GM23248 (cell line): ENCODE results near the gene EPB41L4B. TPM values are rescaled to one million over a fixed set of nuclear protein-coding genes. Genes with fewer than 3 reads are reported as not detected.
"Not testable (repeated sequence)": the region's sequence is repeated elsewhere in the genome, so short reads cannot be mapped to it uniquely, and the experiment has no call there.

Experiments
- DNase-seq: peaks from one replicate; pipeline ENCODE4 v3.0.0-alpha.2; 2015
- H2AFZ ChIP-seq: fragments of 200-600 bp; sonication (generic); 2 replicates; pipeline ENCODE4 v1.6.1; 2016; ENCODE audit warnings: antibody characterized with exemption
- H3F3A ChIP-seq: fragments of 200-600 bp; sonication (generic); 2 replicates; pipeline ENCODE4 v1.6.1; 2016; ENCODE audit warnings: mild to moderate bottlenecking, antibody characterized with exemption, mixed run types; ENCODE audit not compliant: insufficient read depth
- H3K27ac ChIP-seq: fragments of 200-600 bp; sonication (generic); 2 replicates; pipeline ENCODE4 v1.5.1; 2016; ENCODE audit warnings: mild to moderate bottlenecking
- H3K27me3 ChIP-seq: fragments of 200-600 bp; sonication (generic); replicated peaks from 2 replicates; pipeline ENCODE4 v1.6.1; 2016; ENCODE audit warnings: mild to moderate bottlenecking; ENCODE audit not compliant: insufficient read depth
- H3K36me3 ChIP-seq: fragments of 200-600 bp; sonication (generic); 2 replicates; pipeline ENCODE4 v1.6.1; 2016; ENCODE audit warnings: low read depth, mild to moderate bottlenecking
- H3K4me1 ChIP-seq: fragments of 200-600 bp; sonication (generic); 2 replicates; pipeline ENCODE4 v1.6.1; 2016; ENCODE audit warnings: mild to moderate bottlenecking; ENCODE audit not compliant: insufficient read depth
- H3K4me2 ChIP-seq: fragments of 200-600 bp; sonication (generic); one replicate; pipeline ENCODE4 v1.6.1; 2016; ENCODE audit warnings: mild to moderate bottlenecking; ENCODE audit not compliant: unreplicated experiment
- H3K4me3 ChIP-seq: fragments of 200-600 bp; sonication (generic); 2 replicates; pipeline ENCODE4 v1.5.1; 2016; ENCODE audit warnings: mild to moderate bottlenecking
- H3K79me2 ChIP-seq: fragments of 200-600 bp; sonication (generic); 2 replicates; pipeline ENCODE4 v1.6.1; 2016; ENCODE audit warnings: mild to moderate bottlenecking; ENCODE audit not compliant: insufficient read depth
- H3K9ac ChIP-seq: fragments of 200-600 bp; sonication (generic); 2 replicates; pipeline ENCODE4 v1.6.1; 2016; ENCODE audit warnings: mild to moderate bottlenecking
- H3K9me2 ChIP-seq: fragments of 200-600 bp; sonication (generic); 2 replicates; pipeline ENCODE4 v1.6.1; 2016; ENCODE audit warnings: mixed run types, mild to moderate bottlenecking, moderate library complexity; ENCODE audit not compliant: insufficient read depth
- H3K9me3 ChIP-seq: fragments of 200-600 bp; sonication (generic); one replicate; pipeline ENCODE4 v1.6.1; 2017; ENCODE audit warnings: low read depth
- H4K20me1 ChIP-seq: fragments of 200-600 bp; sonication (generic); 2 replicates; pipeline ENCODE4 v1.6.0; 2016; ENCODE audit not compliant: insufficient read depth
- EZH2 ChIP-seq: fragments of 200-600 bp; sonication (generic); IDR thresholded peaks from 2 replicates; pipeline ENCODE4 v1.6.1; 2018; ENCODE audit warnings: antibody characterized with exemption, mild to moderate bottlenecking; ENCODE audit not compliant: insufficient read depth, poor library complexity, severe bottlenecking
- EZH2phosphoT487 ChIP-seq: fragments of 200-600 bp; sonication (generic); IDR thresholded peaks from 2 replicates; pipeline ENCODE4 v1.6.1; 2018; ENCODE audit warnings: antibody characterized with exemption, moderate library complexity, mild to moderate bottlenecking, low read depth; ENCODE audit not compliant: insufficient read depth
- WGBS, 2 experiments: methylation state at CpG; one replicate each; pipeline ENCODE4 v1.1.6; 2015 to 2017; ENCODE audit warnings: low lambda C conversion rate in 2 of 2, low coverage in 1 of 2; ENCODE audit errors: missing lambda C conversion rate in 2 of 2; 5-methylcytosine and 5-hydroxymethylcytosine counted together
- in situ Hi-C: fragments of 300-500 bp; cut with MboI; formaldehyde crosslinking; loops from 2 replicates; pipeline ENCODE4 v1.15.0; 2020
- polyA plus RNA-seq: library from polyadenylated mRNA; unstranded; fragments of >200 nt; fragmentation: Nextera tagmentation; extraction: Ambion mirVana; gene quantifications from 2 replicates; pipeline ENCODE4 v1.2.1, GENCODE V29; 2016
- total RNA-seq: library from RNA; depleted of rRNA; stranded (reverse); fragments of >200 nt; shearing (Covaris generic); gene quantifications from 2 replicates; pipeline ENCODE4 v1.2.3, GENCODE V29; 2014

EPB41L4B gene
- total and polyA plus RNA-seq, 2 experiments from 2014 or later = 0.33 to 0.76 TPM

DNA sequence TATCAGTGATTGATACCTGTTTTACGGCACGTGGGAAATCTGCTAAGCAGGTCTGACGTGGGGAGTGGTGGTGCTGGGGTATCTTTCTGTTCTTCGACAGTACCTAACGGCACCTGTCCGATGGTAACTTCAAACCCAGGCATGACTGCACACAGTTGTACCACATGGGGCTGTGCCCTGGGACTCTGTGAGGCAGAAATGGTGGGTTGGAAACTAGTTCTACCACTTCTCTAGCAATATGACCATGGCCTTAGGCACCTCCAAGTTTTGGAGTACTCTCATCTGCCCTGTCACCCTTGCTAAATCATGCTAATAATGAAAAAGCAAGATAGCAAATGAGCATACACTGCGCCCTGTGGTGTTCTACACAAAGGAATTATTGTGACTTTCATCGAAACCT, 30.9 kb downstream of the EPB41L4B start:
- 90 to 95% methylated on average over 8 of the region's 8 CpGs for WGBS, 2 experiments
- TF ChIP-seq EZH2phosphoT487 = no peak

GRCh38 chr9:109289186-109289585, 31.7 kb downstream of the EPB41L4B start:
- in situ Hi-C loops = no loop called here
- H2AFZ ChIP-seq = no peak overlapping the region
- no peaks in the 10 kb centered on the region for H3K9me3 ChIP-seq
- no peaks in the 10 kb centered on the region for H3K79me2 ChIP-seq
- H3K4me2 ChIP-seq = no peak overlapping the region
- H3K36me3 ChIP-seq = no peaks in the 10 kb centered on the region
- 0 out of 2 replicates have a peak, but pooled peaks cover 7% of the 10 kb centered on the region for H3K27me3 ChIP-seq
- peaks cover 10% of the 10 kb centered on the region for H3K4me1 ChIP-seq
- H3K4me3 ChIP-seq = no peak overlapping the region
- DNase-seq = no peak
- WGBS, 2 experiments = 78 to 79% methylated on average over 5 of the region's 5 CpGs
- H4K20me1 ChIP-seq = no peaks in the 10 kb centered on the region
- no peak for TF ChIP-seq EZH2phosphoT487
- peaks cover 13% of the 10 kb centered on the region for H3F3A ChIP-seq
- no peak overlapping the region for H3K27ac ChIP-seq
- H3K9me2 ChIP-seq = no peaks in the 10 kb centered on the region
- no peak overlapping the region for H3K9ac ChIP-seq

More for the DNA sequence above, 30.9 kb downstream of the EPB41L4B start:
- Histone ChIP-seq H3K27me3 (peaks cover 9% of the 10 kb centered on the region), H3K27ac (no peak overlapping the region), H3K4me3 (no peak overlapping the region), H3K4me1 (peaks cover 10% of the 10 kb centered on the region), H4K20me1 (no peaks in the 10 kb centered on the region), H3K9ac (no peak overlapping the region), H3K79me2 (no peaks in the 10 kb centered on the region), H3K9me3 (no peaks in the 10 kb centered on the region), H3K36me3 (no peaks in the 10 kb centered on the region), H3K4me2 (no peak overlapping the region), H3K9me2 (no peaks in the 10 kb centered on the region), H3F3A (peaks cover 13% of the 10 kb centered on the region), H2AFZ (no peak overlapping the region)
- in situ Hi-C loops = no loop called here
- DNase-seq = no peak

- peak overlapping the region; percentile 23; the same call in 1 of the 2 replicates for H2AFZ ChIP-seq
- no peaks in the 10 kb centered on the region for H3K9me2 ChIP-seq
- H3K4me2 ChIP-seq = peak overlapping the region; percentile 70
- DNase-seq = peak; percentile 71
- H3K79me2 ChIP-seq = no peaks in the 10 kb centered on the region
- H4K20me1 ChIP-seq = no peaks in the 10 kb centered on the region
- TF ChIP-seq EZH2phosphoT487 (no peak), EZH2 (no peak)
- H3K9ac ChIP-seq = peak overlapping the region; percentile 55
- peaks cover 13% of the 10 kb centered on the region for H3F3A ChIP-seq
- H3K4me1 ChIP-seq = peaks cover 10% of the 10 kb centered on the region
- peak overlapping the region; percentile 42; the same call in 1 of the 2 replicates for H3K4me3 ChIP-seq
- no peaks in the 10 kb centered on the region for H3K9me3 ChIP-seq
- H3K27me3 ChIP-seq = 0 out of 2 replicates have a peak, but pooled peaks cover 2% of the 10 kb centered on the region
- no peaks in the 10 kb centered on the region for H3K36me3 ChIP-seq
- peak overlapping the region; percentile 81 for H3K27ac ChIP-seq
- in situ Hi-C loops = no loop called here
Measured at GRCh38 chr9:109286981-109287380, 33.9 kb downstream of the EPB41L4B start.

- Histone ChIP-seq H3K9me3 (no peaks in the 10 kb centered on the region), H3K9me2 (no peaks in the 10 kb centered on the region), H3K9ac (peak overlapping the region; percentile 55), H3K4me1 (peaks cover 10% of the 10 kb centered on the region), H3K79me2 (no peaks in the 10 kb centered on the region), H3K36me3 (no peaks in the 10 kb centered on the region), H4K20me1 (no peaks in the 10 kb centered on the region), H3K27ac (peak overlapping the region; percentile 81), H3F3A (peaks cover 13% of the 10 kb centered on the region), H3K27me3 (no peaks in the 10 kb centered on the region), H2AFZ (peak overlapping the region; percentile 23; the same call in 1 of the 2 replicates), H3K4me2 (peak overlapping the region; percentile 70), H3K4me3 (peak overlapping the region; percentile 42; the same call in 1 of the 2 replicates)
- WGBS, 2 experiments = 26 to 27% methylated on average over 4 of the region's 4 CpGs
- in situ Hi-C loops = no loop called here
- TF ChIP-seq EZH2phosphoT487 (no peak), EZH2 (no peak)
- DNase-seq = peak; percentile 89
Measured at GRCh38 chr9:109286571-109286977, 34.3 kb downstream of the EPB41L4B start.

DNA sequence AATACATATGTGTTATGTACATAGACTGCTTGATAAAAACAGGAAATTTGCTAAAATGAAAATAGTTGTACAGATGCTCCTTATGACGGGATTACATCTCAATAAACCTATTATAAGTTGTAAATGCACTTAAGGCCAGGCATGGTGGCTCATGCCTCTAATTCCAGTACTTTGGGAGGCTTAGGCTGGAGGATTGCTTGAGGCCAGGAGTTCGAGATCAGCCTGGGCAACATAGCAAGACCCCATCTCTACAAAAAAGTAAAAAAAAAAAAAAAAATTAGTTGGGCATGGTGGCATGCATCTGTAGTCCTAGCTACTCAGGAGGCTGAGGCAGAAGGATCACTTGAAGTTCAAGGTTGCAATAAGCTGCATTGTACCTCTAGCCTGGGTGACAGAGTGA, 37.2 kb downstream of the EPB41L4B start:
- H3K36me3 ChIP-seq, H3K27ac ChIP-seq, DNase-seq, in situ Hi-C loops, H2AFZ ChIP-seq, H3K9me2 ChIP-seq, H3K9ac ChIP-seq, H4K20me1 ChIP-seq, H3K4me3 ChIP-seq, H3K79me2 ChIP-seq, H3K27me3 ChIP-seq, H3K4me2 ChIP-seq, H3K9me3 ChIP-seq: not testable (repeated sequence)
- 62 to 68% methylated on average over 2 of the region's 2 CpGs for WGBS, 2 experiments
- Histone ChIP-seq H3K4me1 (peaks cover 10% of the 10 kb centered on the region), H3F3A (peaks cover 13% of the 10 kb centered on the region)
